B cell (primary cell): ENCODE measurements around the gene GALR3. TPM values are rescaled to one million over a fixed set of nuclear protein-coding genes. Genes with fewer than 3 reads are reported as not detected.

Source experiments
- ATAC-seq: fragments of 200-7000 bp; cut with Tn5 transposase; one replicate; pipeline ENCODE4 v1.10.0; 2021; ENCODE audit warnings: low read depth, mild to moderate bottlenecking, moderate number of reproducible peaks, moderate library complexity
- CTCF ChIA-PET: fragments of 350-600 bp; sonication (Branson Sonifier 250); formaldehyde crosslinking; loops from one replicate; lab custom pipeline; 2021; ENCODE audit warnings: antibody characterized with exemption, inconsistent platforms; lab: Charles Lee
- POLR2A ChIA-PET: fragments of 350-600 bp; sonication (Branson Sonifier 250); formaldehyde crosslinking; loops from one replicate; lab custom pipeline; 2021; ENCODE audit warnings: antibody characterized with exemption; lab: Charles Lee
- DNase-seq: peaks from one replicate; pipeline ENCODE4 v3.0.0; 2013
- H2AFZ ChIP-seq: 2 replicates; pipeline ENCODE4 v1.6.1; 2012; ENCODE audit warnings: mild to moderate bottlenecking, low read depth, low read length; ENCODE audit not compliant: insufficient read depth, poor library complexity, severe bottlenecking
- H3K27ac ChIP-seq, 2 donors: 1 replicate in 1 of 2; 2 replicates in 1 of 2; pipeline ENCODE4 v1.5.1; 2012 to 2013; ENCODE audit warnings: low read length in 2 of 2, mild to moderate bottlenecking in 2 of 2, moderate library complexity in 1 of 2
- H3K27me3 ChIP-seq, 4 experiments: fragments of 200-600 bp in 1 of 4; sonication (generic) in 1 of 4; replicated peaks in 1 of 4; 1 replicate in 2 of 4; 2 replicates in 2 of 4; pipeline versions ENCODE4 v1.6.1 to v1.7.0; 2013 to 2016; ENCODE audit warnings: low read length in 3 of 4, mild to moderate bottlenecking in 2 of 4, mixed read lengths in 1 of 4, moderate library complexity in 1 of 4; ENCODE audit not compliant: insufficient read depth in 4 of 4, control insufficient read depth in 3 of 4; ENCODE audit errors: control extremely low read depth in 1 of 4
- H3K36me3 ChIP-seq, 2 experiments: replicated peaks in 1 of 2; 1 replicate in 1 of 2; 2 replicates in 1 of 2; pipeline versions ENCODE4 v1.6.1 to v1.7.1; 2013; ENCODE audit warnings: low read length in 1 of 2; ENCODE audit not compliant: insufficient read depth in 2 of 2, control insufficient read depth in 1 of 2; ENCODE audit errors: control extremely low read depth in 1 of 2, extremely low read depth in 1 of 2
- H3K4me1 ChIP-seq, 2 donors: fragments of 200-600 bp in 1 of 2; sonication (generic) in 1 of 2; 1 replicate in 1 of 2; 2 replicates in 1 of 2; pipeline versions ENCODE4 v1.5.1 to v1.6.1; 2013 to 2017; ENCODE audit warnings: low read length in 2 of 2; ENCODE audit not compliant: control insufficient read depth in 2 of 2, insufficient read depth in 2 of 2
- H3K4me2 ChIP-seq: replicated peaks from 2 replicates; pipeline ENCODE3; 2012; ENCODE audit warnings: mild to moderate bottlenecking, low read depth, low read length; ENCODE audit not compliant: poor library complexity, severe bottlenecking
- H3K4me3 ChIP-seq, 5 experiments: fragments of 200-600 bp in 1 of 5; sonication (generic) in 1 of 5; 1 replicate in 3 of 5; 2 replicates in 2 of 5; pipeline versions ENCODE4 v1.5.1 to v1.7.0; 2011 to 2016; ENCODE audit warnings: low read length in 4 of 5, mild to moderate bottlenecking in 4 of 5, low read depth in 2 of 5, control low read depth in 1 of 5, moderate library complexity in 1 of 5; ENCODE audit not compliant: insufficient read depth in 1 of 5; ENCODE audit errors: control extremely low read depth in 1 of 5, extremely low read depth in 1 of 5
- H3K79me2 ChIP-seq: fragments of 200-600 bp; sonication (generic); one replicate; pipeline ENCODE4 v1.6.0; 2016; ENCODE audit warnings: low read length; ENCODE audit not compliant: control insufficient read depth, insufficient read depth
- H3K9ac ChIP-seq: fragments of 200-600 bp; sonication (generic); 2 replicates; pipeline ENCODE4 v1.6.1; 2017; ENCODE audit warnings: mild to moderate bottlenecking, low read length, moderate library complexity
- H3K9me3 ChIP-seq, 3 donors: one replicate each; pipeline versions ENCODE4 v1.6.1 to v1.7.1; 2013; ENCODE audit warnings: low read length in 2 of 3; ENCODE audit not compliant: control insufficient read depth in 2 of 3, insufficient read depth in 1 of 3; ENCODE audit errors: control extremely low read depth in 1 of 3
- H4K20me1 ChIP-seq: 2 replicates; pipeline ENCODE4 v1.6.0; 2012; ENCODE audit warnings: mild to moderate bottlenecking, low read length; ENCODE audit not compliant: insufficient read depth, control insufficient read depth, poor library complexity, severe bottlenecking
- H3K27ac Mint-ChIP-seq: one replicate; pipeline ENCODE4 v1.8.0; 2021; ENCODE audit warnings: mixed read lengths
- H3K27me3 Mint-ChIP-seq: one replicate; pipeline ENCODE4 v1.8.0; 2021; ENCODE audit warnings: mixed read lengths
- H3K4me1 Mint-ChIP-seq: one replicate; pipeline ENCODE4 v1.8.0; 2021; ENCODE audit warnings: mixed read lengths
- H3K4me3 Mint-ChIP-seq: one replicate; pipeline ENCODE4 v1.8.0; 2021; ENCODE audit warnings: mixed read lengths
- H3K9me3 Mint-ChIP-seq: one replicate; pipeline ENCODE4 v1.8.0; 2022; ENCODE audit warnings: mixed read lengths; ENCODE audit not compliant: insufficient read depth
- CTCF ChIP-seq: fragments of 200-600 bp; IDR thresholded peaks from one replicate; pipeline ENCODE4 v1.8.0; 2022; ENCODE audit warnings: antibody characterized with exemption, mild to moderate bottlenecking
- EZH2 ChIP-seq: IDR thresholded peaks from 2 replicates; pipeline ENCODE4 v1.6.1; 2012; ENCODE audit warnings: borderline replicate concordance, low read depth, mild to moderate bottlenecking, moderate library complexity, low read length; ENCODE audit not compliant: insufficient read depth, poor library complexity, severe bottlenecking
- WGBS: methylation state at CpG from one replicate; pipeline ENCODE4 v1.1.5; 2013; ENCODE audit warnings: missing lambda C conversion rate; ENCODE audit not compliant: insufficient coverage; 5-methylcytosine and 5-hydroxymethylcytosine counted together
- intact Hi-C: fragments of 100-400 bp; cut with micrococcal nuclease; formaldehyde crosslinking; loops from one replicate; pipeline ENCODE4 v1.10.0; 2022
- polyA plus RNA-seq: library from polyadenylated mRNA; depleted of rRNA; stranded (reverse); fragments of >200 nt; gene quantifications from 2 replicates; pipeline ENCODE4 v1.2.3, GENCODE V29; 2012
- total RNA-seq, 2 donors: library from RNA; stranded (reverse); fragments of 120-200 nt in 1 of 2; gene quantifications; 1 replicate in 1 of 2; 2 replicates in 1 of 2; pipeline versions ENCODE4 v1.2.3 to v1.2.4, GENCODE V29; 2013 to 2022

GALR3 gene
- total and polyA plus RNA-seq, 2 donors (not counting 1 experiment from before 2014, with no cell fraction given) = not detected

- H3K27me3 Mint-ChIP-seq = peaks cover 56% of the 10 kb centered on the region
- Histone ChIP-seq H2AFZ (no peak overlapping the region), H3K9ac (peak overlapping the region; percentile 60)
Observed at GRCh38 chr22:37805810-37806277, 17.3 kb upstream of the GALR3 start.

More at GRCh38 chr22:37805810-37806277, 17.3 kb upstream of the GALR3 start:
- Mint-ChIP-seq H3K4me3 (peak overlapping the region; percentile 74), H3K4me1 (peaks cover 37% of the 10 kb centered on the region), H3K9me3 (no peaks in the 10 kb centered on the region), H3K27ac (no peak overlapping the region)
- H3K4me1 ChIP-seq = peaks cover 59 to 68% of the 10 kb centered on the region in 2 donors
- H3K27me3 ChIP-seq = peaks cover 0 to 92% (median 58%) of the 10 kb centered on the region in 4 experiments
- intact Hi-C loops = no loop called here
- peaks cover 0 to 39% (median 0%) of the 10 kb centered on the region in 3 donors for H3K9me3 ChIP-seq
- CTCF ChIA-PET = interaction anchor here (0.9 kb wide), 1 partner anchor 11 kb away, joined by 5 read pairs; no protein-coding TSS in a partner anchor
- WGBS = 36% methylated on average over 8 of the region's 10 CpGs
- POLR2A ChIA-PET = no interaction called here
- H3K4me3 ChIP-seq = peak overlapping the region in 1 of 5 experiments; percentile 57
- peak overlapping the region; percentile 89 for H3K4me2 ChIP-seq
- peaks cover 5% of the 10 kb centered on the region for H4K20me1 ChIP-seq
- no peak for TF ChIP-seq CTCF
- TF ChIP-seq EZH2 = no peak
- ATAC-seq = no peak
- no peaks in the 10 kb centered on the region for H3K36me3 ChIP-seq
- no peaks in the 10 kb centered on the region for H3K79me2 ChIP-seq
- no peak overlapping the region for H3K27ac ChIP-seq
- no peak for DNase-seq
